Thymus (tissue), 14 donors: Measurements from ENCODE around the gene UTP14A. TPM values are rescaled to one million over a fixed set of nuclear protein-coding genes. Genes with fewer than 3 reads are reported as not detected.
"Not testable (repeated sequence)": the region's sequence is repeated elsewhere in the genome, so short reads cannot be mapped to it uniquely, and the experiment has no call there.

Source experiments
- DNase-seq, 9 donors: peaks; one replicate each; pipeline ENCODE4 v3.0.0-alpha.2; 2013; ENCODE audit warnings: low spot score in 9 of 9, low read depth in 6 of 9, missing footprints in 1 of 9
- H3K27ac ChIP-seq, 2 donors: one replicate each; pipeline ENCODE4 v1.5.1; 2013; ENCODE audit warnings: control low read depth in 1 of 2, low read depth in 1 of 2, low read length in 1 of 2, mild to moderate bottlenecking in 1 of 2, moderate library complexity in 1 of 2
- H3K27me3 ChIP-seq, 2 donors: one replicate each; pipeline ENCODE4 v1.5.1; 2013; ENCODE audit warnings: low read length in 1 of 2; ENCODE audit not compliant: control insufficient read depth in 2 of 2, insufficient read depth in 1 of 2
- H3K36me3 ChIP-seq, 2 donors: one replicate each; pipeline ENCODE4 v1.5.1; 2013; ENCODE audit warnings: low read length in 1 of 2, mild to moderate bottlenecking in 1 of 2, moderate library complexity in 1 of 2; ENCODE audit not compliant: control insufficient read depth in 2 of 2, insufficient read depth in 2 of 2
- H3K4me1 ChIP-seq, 2 donors: one replicate each; pipeline ENCODE4 v1.5.1; 2013; ENCODE audit warnings: low read length in 2 of 2; ENCODE audit not compliant: control insufficient read depth in 2 of 2, insufficient read depth in 2 of 2
- H3K4me3 ChIP-seq, 2 donors: one replicate each; pipeline ENCODE4 v1.5.1; 2013; ENCODE audit warnings: low read length in 2 of 2, control low read depth in 1 of 2, mild to moderate bottlenecking in 1 of 2
- H3K9me3 ChIP-seq, 2 donors: one replicate each; pipeline ENCODE4 v1.5.1; 2013; ENCODE audit warnings: low read length in 1 of 2, mild to moderate bottlenecking in 1 of 2; ENCODE audit not compliant: control insufficient read depth in 2 of 2, insufficient read depth in 1 of 2
- WGBS: extraction: QIAGEN DNeasy Blood & Tissue Kit; methylation state at CpG from one replicate; pipeline ENCODE4 v1.1.7; 2013; 5-methylcytosine and 5-hydroxymethylcytosine counted together
- long read RNA-seq, 10 donors: transcript quantifications; one replicate each; lab custom pipeline, GENCODE V29; 2026
- polyA plus RNA-seq: library from polyadenylated mRNA; stranded (reverse); fragments of 200-250 nt; gene quantifications from one replicate; pipeline ENCODE4 v1.2.3, GENCODE V29; 2013
- total RNA-seq: library from RNA; stranded (reverse); fragments of 120-200 nt; gene quantifications from one replicate; pipeline ENCODE4 v1.2.4, GENCODE V29; 2013
- donor health status: healthy.

The UTP14A gene
- total RNA-seq (22.7 TPM), polyA plus RNA-seq (14.5 TPM)
- long read RNA-seq, donor 1, partial matches to known transcripts = 0 of 3 reads
- long read RNA-seq, donor 1, other reads (novel, unspliced or antisense) = 0 of 3 reads
- long read RNA-seq, donor 2, transcript UTP14A-201 (15 exons, 2,488 nt) = major isoform, 13 of 49 reads
- long read RNA-seq, donor 2, partial matches to known transcripts = 36 of 49 reads
- long read RNA-seq, donor 2, other reads (novel, unspliced or antisense) = 0 of 49 reads
- long read RNA-seq, donor 3, partial matches to known transcripts = 28 of 31 reads
- long read RNA-seq, donor 3, other reads (novel, unspliced or antisense) = 0 of 31 reads
- long read RNA-seq, donor 4, partial matches to known transcripts = 6 of 8 reads
- long read RNA-seq, donor 4, other reads (novel, unspliced or antisense) = 0 of 8 reads
- long read RNA-seq, donor 5, partial matches to known transcripts = 35 of 39 reads
- long read RNA-seq, donor 5, other reads (novel, unspliced or antisense) = 0 of 39 reads
- long read RNA-seq, donor 6, transcript UTP14A-201 (15 exons, 2,488 nt) = major isoform, 8 of 20 reads
- long read RNA-seq, donor 6, partial matches to known transcripts = 12 of 20 reads
- long read RNA-seq, donor 6, other reads (novel, unspliced or antisense) = 0 of 20 reads
- long read RNA-seq, donor 7, partial matches to known transcripts = 10 of 14 reads
- long read RNA-seq, donor 7, other reads (novel, unspliced or antisense) = 0 of 14 reads
- long read RNA-seq, donor 8, partial matches to known transcripts = 6 of 8 reads
- long read RNA-seq, donor 8, other reads (novel, unspliced or antisense) = 0 of 8 reads
- long read RNA-seq, donor 9, transcript UTP14A-201 (15 exons, 2,488 nt) = major isoform, 5 of 15 reads
- long read RNA-seq, donor 9, partial matches to known transcripts = 10 of 15 reads
- long read RNA-seq, donor 9, other reads (novel, unspliced or antisense) = 0 of 15 reads
- long read RNA-seq, donor 10, partial matches to known transcripts = 0 of 2 reads
- long read RNA-seq, donor 10, other reads (novel, unspliced or antisense) = 0 of 2 reads

DNA sequence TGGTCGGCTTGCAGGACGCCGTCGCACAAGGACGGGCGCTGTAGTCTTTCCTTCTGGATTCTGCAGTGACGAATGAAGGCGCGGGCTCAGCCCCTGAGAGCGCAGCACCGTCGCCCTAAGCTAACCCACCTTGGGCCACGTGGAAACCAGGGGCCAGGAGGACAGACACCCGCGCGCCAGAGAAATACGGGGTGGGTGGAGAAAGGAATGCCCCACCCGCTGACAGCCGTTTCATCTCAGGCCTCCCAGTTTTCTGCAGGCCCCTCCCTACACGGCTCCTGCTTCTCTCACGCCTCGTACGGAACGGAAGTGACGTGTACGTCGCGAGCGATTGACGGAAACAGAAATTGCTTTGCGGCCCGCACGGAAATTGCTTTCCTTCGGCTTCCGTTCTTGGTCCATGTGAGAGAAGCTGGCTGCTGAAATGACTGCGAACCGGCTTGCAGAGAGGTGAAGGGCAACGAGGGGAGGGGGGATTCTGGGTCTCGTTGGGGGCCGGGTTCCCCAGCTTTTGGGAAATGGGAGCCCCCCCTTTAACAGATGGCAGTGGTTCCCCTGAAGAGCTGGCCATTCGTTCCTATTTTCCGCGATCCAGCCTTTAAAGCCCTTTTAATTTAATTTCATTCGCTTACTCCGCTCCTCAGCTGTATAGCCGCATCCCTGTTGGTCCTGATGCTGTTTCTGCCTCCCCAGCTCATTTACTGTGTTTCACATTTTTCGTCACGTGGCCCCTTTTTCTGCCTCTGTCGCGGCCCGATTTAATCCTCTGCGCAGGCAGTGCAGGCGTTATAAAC, at the start of gene UTP14A:
Gene UTP14A (plus strand): TSS at position 378 of the 794 bp plus-strand sequence. CDS start 47 bp downstream, at position 425.
- Histone ChIP-seq H3K9me3 (no peaks in the 10 kb centered on the region), H3K4me3 (peak within 1 kb of the TSS; percentile 70 to 79), H3K4me1 (peaks cover 4% of the 10 kb centered on the region in 2 donors), H3K27me3 (no peaks in the 10 kb centered on the region), H3K36me3 (peaks cover 4 to 22% of the 10 kb centered on the region in 2 donors), H3K27ac (peak within 1 kb of the TSS; percentile 60 to 81)
- under 1% methylated on average over 53 of the region's 53 CpGs for WGBS
- peak; percentile 67 to 94 (median 84) for DNase-seq

DNA sequence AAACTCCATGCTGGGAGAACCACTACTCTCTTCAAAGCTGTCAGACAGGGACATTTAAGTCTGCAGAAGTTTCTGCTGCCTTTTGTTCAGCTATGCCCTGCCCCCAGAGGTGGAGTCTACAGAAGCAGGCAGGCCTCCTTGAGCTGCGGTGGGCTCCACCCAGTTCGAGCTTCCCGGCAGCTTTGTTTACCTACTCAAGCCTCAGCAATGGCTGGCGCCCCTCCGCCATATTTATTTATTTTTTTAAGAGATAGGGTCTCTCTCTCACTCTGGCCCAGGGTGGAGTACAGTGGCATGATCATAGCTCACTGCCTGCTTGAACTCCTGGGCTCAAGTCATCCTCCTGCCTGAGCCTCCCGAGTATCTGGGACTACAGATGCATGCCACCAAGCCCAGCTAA, 46.8 kb upstream of the UTP14A start:
- not testable (repeated sequence) for H3K9me3 ChIP-seq, H3K27me3 ChIP-seq, H3K4me1 ChIP-seq, H3K36me3 ChIP-seq, DNase-seq, H3K4me3 ChIP-seq, H3K27ac ChIP-seq
- 93% methylated on average over 6 of the region's 6 CpGs for WGBS

GRCh38 chrX:129866321-129866720, 39.6 kb upstream of the UTP14A start:
- not testable (repeated sequence) for H3K27me3 ChIP-seq, H3K27ac ChIP-seq, H3K4me1 ChIP-seq, DNase-seq, H3K9me3 ChIP-seq, H3K36me3 ChIP-seq, H3K4me3 ChIP-seq
- WGBS = 83% methylated on average over 3 of the region's 3 CpGs

GRCh38 chrX:129872524-129872923, 33.4 kb upstream of the UTP14A start:
- Histone ChIP-seq H3K27me3 (no peaks in the 10 kb centered on the region), H3K4me3 (no peak overlapping the region), H3K9me3 (no peaks in the 10 kb centered on the region), H3K36me3 (no peaks in the 10 kb centered on the region), H3K4me1 (no peaks in the 10 kb centered on the region), H3K27ac (no peak overlapping the region)
- no peak for DNase-seq
- WGBS = 93% methylated on average over 2 of the region's 2 CpGs

GRCh38 chrX:129875669-129876068, 30.3 kb upstream of the UTP14A start:
- H3K4me1 ChIP-seq = no peaks in the 10 kb centered on the region
- no peak for DNase-seq
- H3K27ac ChIP-seq = no peak overlapping the region
- no peak overlapping the region for H3K4me3 ChIP-seq
- H3K27me3 ChIP-seq = no peaks in the 10 kb centered on the region
- no peaks in the 10 kb centered on the region for H3K9me3 ChIP-seq
- H3K36me3 ChIP-seq = no peaks in the 10 kb centered on the region
- 67% methylated on average over 3 of the region's 3 CpGs for WGBS

DNA sequence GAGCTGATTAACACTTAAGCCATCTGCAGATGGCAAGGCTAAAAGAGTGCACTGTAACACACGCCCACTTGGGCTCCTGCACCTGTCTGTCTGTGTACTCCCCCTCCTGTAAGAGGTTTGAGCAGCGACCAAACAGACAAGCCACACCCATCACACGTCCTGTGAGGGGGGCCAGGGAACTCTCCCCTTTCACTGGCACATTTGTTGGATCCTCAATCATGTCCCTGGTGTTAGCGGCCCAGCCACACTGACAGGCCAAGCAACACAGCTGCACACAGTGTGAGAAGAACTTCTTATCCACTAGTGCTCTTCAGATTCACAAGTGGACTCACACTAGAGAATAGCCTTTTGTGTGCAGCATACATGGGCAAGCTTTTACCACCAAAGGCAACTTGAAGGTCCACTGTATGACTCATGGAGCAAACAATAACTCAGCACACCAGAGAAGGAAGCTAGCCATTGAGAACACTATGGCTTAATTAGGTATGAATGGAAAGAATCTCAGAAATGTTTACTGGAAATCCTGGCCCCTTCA, 29.1 kb upstream of the UTP14A start:
- WGBS = 43% methylated on average over 4 of the region's 4 CpGs
- no peaks in the 10 kb centered on the region for H3K27me3 ChIP-seq
- no peaks in the 10 kb centered on the region for H3K4me1 ChIP-seq
- H3K27ac ChIP-seq = no peak overlapping the region
- DNase-seq = peak in 1 of 9 donors; percentile 6
- no peaks in the 10 kb centered on the region for H3K9me3 ChIP-seq
- no peak overlapping the region for H3K4me3 ChIP-seq
- no peaks in the 10 kb centered on the region for H3K36me3 ChIP-seq

DNA sequence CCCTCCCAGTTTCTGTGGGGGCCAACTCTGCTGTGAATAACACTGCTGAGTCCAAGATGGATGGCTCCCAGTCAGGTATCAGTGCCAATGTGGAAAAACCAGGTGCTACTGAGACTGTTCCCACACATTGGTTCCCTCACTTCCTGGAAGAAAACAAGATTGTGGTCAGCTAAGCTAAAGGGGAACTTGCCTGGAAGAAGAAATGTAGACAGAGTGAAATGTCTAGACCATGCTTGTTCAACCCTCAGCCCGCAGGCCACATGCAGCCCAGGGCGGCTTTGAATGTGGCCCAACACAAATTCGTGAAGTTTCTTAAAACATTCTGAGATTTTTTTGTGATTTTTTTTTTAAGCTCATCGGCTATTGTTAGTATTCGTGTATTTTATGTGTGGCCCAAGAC, 28.6 kb upstream of the UTP14A start:
- H3K36me3 ChIP-seq = no peaks in the 10 kb centered on the region
- no peak for DNase-seq
- no peaks in the 10 kb centered on the region for H3K9me3 ChIP-seq
- no peak overlapping the region for H3K27ac ChIP-seq
- H3K4me1 ChIP-seq = no peaks in the 10 kb centered on the region
- no peak overlapping the region for H3K4me3 ChIP-seq
- no peaks in the 10 kb centered on the region for H3K27me3 ChIP-seq
- 93% methylated on average over 5 of the region's 5 CpGs for WGBS

DNA sequence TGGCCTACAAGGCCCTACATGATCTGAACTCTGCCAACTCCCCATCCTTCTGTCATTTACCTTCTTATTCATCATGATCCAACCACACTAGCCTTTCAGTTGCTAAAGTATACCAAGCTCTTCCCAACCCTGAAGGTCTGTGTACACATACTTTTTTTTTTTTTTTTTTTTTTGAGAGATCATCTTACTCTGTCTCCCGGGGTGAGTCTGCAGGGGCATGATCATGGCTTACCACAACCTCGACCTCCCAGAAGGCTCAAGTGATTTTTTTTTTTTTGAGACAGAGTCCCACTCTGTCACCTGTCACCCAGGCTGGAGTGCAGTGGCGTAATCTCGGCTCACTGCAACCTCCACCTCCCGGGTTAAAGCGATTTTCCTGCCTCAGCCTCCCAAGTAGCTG, 5.9 kb upstream of the UTP14A start:
- DNase-seq = no peak
- Histone ChIP-seq H3K36me3 (no peaks in the 10 kb centered on the region), H3K27ac (no peak overlapping the region), H3K4me1 (no peaks in the 10 kb centered on the region), H3K4me3 (no peak overlapping the region), H3K27me3 (no peaks in the 10 kb centered on the region), H3K9me3 (no peaks in the 10 kb centered on the region)
- 87% methylated on average over 6 of the region's 6 CpGs for WGBS
